ENCODE results near the gene BCL10.

Gene BCL10

GRCh38 chr1:85259912-85260274 lies 16.5 kb downstream of the BCL10 start:
- TF ChIP-seq, protein P1, sequence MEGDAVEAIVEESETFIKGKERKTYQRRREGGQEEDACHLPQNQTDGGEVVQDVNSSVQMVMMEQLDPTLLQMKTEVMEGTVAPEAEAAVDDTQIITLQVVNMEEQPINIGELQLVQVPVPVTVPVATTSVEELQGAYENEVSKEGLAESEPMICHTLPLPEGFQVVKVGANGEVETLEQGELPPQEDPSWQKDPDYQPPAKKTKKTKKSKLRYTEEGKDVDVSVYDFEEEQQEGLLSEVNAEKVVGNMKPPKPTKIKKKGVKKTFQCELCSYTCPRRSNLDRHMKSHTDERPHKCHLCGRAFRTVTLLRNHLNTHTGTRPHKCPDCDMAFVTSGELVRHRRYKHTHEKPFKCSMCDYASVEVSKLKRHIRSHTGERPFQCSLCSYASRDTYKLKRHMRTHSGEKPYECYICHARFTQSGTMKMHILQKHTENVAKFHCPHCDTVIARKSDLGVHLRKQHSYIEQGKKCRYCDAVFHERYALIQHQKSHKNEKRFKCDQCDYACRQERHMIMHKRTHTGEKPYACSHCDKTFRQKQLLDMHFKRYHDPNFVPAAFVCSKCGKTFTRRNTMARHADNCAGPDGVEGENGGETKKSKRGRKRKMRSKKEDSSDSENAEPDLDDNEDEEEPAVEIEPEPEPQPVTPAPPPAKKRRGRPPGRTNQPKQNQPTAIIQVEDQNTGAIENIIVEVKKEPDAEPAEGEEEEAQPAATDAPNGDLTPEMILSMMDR (IDR thresholded peaks at IDR 0.05), result peak; percentile 2; the same call in 1 of the 2 replicates

DNA sequence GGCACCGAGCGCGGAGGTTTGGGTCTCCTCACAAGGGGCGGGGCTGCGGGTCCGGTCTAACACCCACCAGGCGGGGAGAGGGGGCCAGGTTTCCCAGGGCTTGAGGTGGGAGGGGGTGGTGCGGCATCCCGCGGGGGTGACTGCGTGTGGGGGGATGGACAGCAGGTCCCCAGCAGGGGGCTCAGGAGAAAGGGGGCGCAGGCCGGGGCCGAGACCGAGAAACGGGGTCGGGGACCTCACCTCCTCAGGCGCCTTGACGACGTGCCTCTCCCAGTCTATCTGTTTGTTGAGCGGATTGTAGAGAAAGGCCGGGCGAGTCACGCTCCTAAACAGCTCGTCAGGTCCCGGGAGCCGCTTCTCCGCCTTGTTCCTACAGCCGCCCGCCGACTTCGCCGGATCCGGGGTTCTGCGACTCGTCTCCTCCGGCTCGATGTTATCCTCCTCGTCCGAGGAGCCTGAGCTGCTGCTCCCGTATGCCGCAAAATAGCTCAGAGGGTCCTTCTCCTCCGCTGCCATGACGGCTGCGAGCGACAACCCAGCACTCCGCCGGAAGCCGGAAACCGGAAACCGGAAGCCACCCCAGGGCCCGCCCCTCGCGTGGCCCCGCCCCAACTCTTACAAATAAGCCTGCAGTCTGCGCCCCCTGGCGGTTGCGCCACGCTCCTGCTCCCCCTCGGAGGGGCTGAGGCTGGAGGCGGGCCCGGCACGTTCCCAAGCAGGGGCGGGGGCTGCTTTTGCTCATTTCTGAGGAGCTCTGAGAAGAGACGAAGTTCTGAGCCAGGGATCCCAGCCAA lies 17.1 kb downstream of the BCL10 start, which contains the start of gene C1orf52:
TSS of gene C1orf52 (minus strand) at position 545 of the 794 bp plus-strand sequence. CDS start at position 516, 29 bp downstream.
- TF ChIP-seq, protein P1 (IDR thresholded peaks at IDR 0.05), result peak; percentile 93

DNA sequence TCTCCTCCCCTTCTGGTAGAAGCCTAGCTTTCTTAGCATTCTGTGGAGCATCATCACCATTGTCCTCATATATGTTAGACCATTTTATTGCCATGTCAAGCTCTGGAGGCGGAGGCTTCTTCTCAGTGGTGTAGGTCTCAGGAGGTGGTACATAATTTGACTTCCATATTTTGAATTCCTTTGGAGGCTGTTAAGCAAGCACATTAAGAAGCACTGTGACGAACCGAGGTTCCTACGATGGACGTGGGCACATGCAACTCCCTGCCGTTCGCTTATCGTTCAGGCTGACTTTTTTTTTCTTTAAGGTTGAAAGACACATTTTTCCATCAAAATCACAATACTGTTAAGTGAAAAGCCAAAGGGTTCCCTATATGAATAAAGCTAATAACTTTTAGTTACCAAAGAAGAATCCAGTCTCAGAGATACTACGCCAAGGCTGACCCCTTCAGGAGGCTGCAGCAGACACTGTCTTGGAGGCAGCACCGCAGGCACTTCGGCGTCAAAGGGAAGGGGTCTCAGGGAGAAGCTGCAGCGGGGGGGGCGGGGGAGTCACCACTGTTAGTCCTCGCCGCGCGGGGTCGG lies 17.8 kb downstream of the BCL10 start:
- TF ChIP-seq, protein P1 (IDR thresholded peaks at IDR 0.05), result no peak

DNA sequence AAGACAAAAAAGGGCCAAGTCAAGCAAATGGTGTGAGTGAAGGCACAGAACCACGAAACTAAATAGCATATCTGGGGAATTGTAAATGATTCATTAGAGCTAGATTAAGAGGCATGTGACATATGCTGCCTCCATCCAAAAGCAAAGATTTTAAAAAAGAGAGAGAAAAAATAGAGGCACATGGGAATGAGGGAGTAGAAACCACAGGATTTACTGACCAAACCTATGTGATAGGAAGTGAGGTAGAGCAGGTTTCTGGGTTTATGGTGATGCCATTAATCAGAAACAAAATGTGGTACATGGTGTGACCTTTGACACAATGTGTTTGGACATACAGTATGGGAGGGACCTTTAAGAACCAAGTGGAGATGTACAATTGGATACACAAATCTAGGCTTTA lies 30.5 kb downstream of the BCL10 start:
- TF ChIP-seq, protein P1 (IDR thresholded peaks at IDR 0.05), result no peak

- TF ChIP-seq, protein P1 (IDR thresholded peaks at IDR 0.05), result no peak
Measured at GRCh38 chr1:85245456-85245855, 31.0 kb downstream of the BCL10 start.

DNA sequence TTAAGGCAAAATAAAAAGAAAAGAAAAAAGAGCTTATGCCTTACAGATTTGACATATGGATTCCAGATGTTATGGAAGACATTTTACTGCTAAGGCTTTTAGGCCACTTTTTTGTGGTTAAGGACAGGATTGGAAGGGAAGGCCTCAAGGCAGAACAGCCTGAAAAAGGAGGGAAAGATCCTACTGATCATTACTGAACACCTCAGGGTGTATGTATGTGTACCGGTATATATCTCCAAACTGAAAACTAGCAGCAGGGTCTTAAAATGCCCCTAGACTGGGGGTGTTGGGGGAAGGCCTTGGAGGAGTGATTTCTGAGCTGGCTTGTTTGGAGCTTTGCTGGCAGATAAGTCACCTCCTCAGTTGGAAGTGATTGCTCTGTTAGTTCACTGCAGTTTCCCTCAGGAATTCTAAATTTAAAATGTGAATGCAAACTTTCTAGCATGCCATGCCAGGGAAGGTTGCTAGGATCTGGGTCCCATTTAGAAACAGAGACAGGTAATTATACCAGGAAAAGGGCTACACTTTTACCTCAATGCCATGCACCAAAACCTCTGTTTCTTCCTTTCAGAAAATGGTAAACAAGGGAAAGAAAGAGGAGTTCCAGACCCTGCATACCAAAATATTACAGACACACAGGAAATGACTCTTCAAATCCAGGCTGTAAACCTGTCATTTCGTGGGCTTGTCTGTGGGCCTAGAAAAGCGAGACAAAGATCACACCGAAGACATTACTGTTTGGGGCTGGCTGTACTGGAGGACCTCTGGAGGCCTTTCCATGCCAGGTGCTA lies 32.0 kb downstream of the BCL10 start:
- TF ChIP-seq, protein P1 (IDR thresholded peaks at IDR 0.05), result no peak

DNA sequence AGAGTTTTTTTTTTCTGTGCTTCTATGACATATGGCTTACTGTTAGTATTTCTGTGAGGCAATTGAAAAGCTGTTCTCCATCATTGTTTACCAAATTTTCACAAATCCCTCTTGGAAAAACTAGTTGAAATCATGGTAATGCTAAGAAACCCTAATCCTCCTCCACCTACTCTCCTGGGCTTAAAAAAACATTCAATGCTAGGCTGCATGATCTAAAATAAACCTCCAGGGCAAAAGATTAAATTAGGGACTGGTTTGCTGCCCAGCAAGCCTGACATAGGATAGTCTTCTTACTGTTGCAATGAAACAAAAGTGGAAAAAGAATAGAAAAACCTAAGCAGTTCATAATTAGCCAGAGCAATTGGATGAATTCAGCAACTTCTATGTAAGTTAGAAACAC lies 33.1 kb downstream of the BCL10 start:
- TF ChIP-seq, protein P1 (IDR thresholded peaks at IDR 0.05), result no peak
